DMS53 treated with DMSO at 0.1 percent for 48 hours (cell line): Measurements from ENCODE around the gene RAB20.
"Not testable (repeated sequence)": the region's sequence is repeated elsewhere in the genome, so short reads cannot be mapped to it uniquely, and the experiment has no call there.

ENCODE experiments used
- DNase-seq: peaks from one replicate; lab custom pipeline; 2025; ENCODE audit not compliant: unreplicated experiment; lab: John Stamatoyannopoulos, UW

Gene RAB20

GRCh38 chr13:110575322-110576069, 14.0 kb upstream of the RAB20 start:
- DNase-seq = peak; percentile 9

GRCh38 chr13:110574161-110574560, 12.6 kb upstream of the RAB20 start:
- no peak for DNase-seq

GRCh38 chr13:110572778-110573118, 11.2 kb upstream of the RAB20 start:
- DNase-seq = no peak

- DNase-seq = no peak
Observed at GRCh38 chr13:110571896-110572777, 10.6 kb upstream of the RAB20 start.

- no peak for DNase-seq
Observed at GRCh38 chr13:110570886-110571285, 9.4 kb upstream of the RAB20 start.

GRCh38 chr13:110569962-110570361, 8.4 kb upstream of the RAB20 start:
- not testable (repeated sequence) for DNase-seq

- DNase-seq = no peak
Observed at GRCh38 chr13:110568612-110569011, 7.1 kb upstream of the RAB20 start.

GRCh38 chr13:110566171-110566570, 4.6 kb upstream of the RAB20 start:
- DNase-seq = no peak

GRCh38 chr13:110565296-110565695, 3.8 kb upstream of the RAB20 start:
- DNase-seq = no peak

GRCh38 chr13:110564472-110564985, 3.0 kb upstream of the RAB20 start:
- DNase-seq = no peak

- no peak for DNase-seq
Observed at GRCh38 chr13:110563463-110563774, 1.9 kb upstream of the RAB20 start.

- DNase-seq = no peak
Observed at GRCh38 chr13:110562696-110563462, 1.4 kb upstream of the RAB20 start.

- DNase-seq = no peak
Observed at GRCh38 chr13:110562036-110562597, 595 bp upstream of the RAB20 start.

- no peak for DNase-seq
Observed at GRCh38 chr13:110560601-110561343, 750 bp downstream of the RAB20 start.

GRCh38 chr13:110559986-110560385, 1.5 kb downstream of the RAB20 start:
- no peak for DNase-seq

- no peak for DNase-seq
Observed at GRCh38 chr13:110559429-110559943, 2.0 kb downstream of the RAB20 start.

GRCh38 chr13:110557610-110558305, 3.8 kb downstream of the RAB20 start:
- DNase-seq = peak; percentile 24

- no peak for DNase-seq
Observed at GRCh38 chr13:110557082-110557481, 4.4 kb downstream of the RAB20 start.

GRCh38 chr13:110556224-110556606, 5.3 kb downstream of the RAB20 start:
- no peak for DNase-seq
